OCI-LY1 (cell line): ENCODE results near the gene CD22.
"Not testable (repeated sequence)": the region's sequence is repeated elsewhere in the genome, so short reads cannot be mapped to it uniquely, and the experiment has no call there.

Experiments used
- EZH2 ChIP-seq: fragments of 200-600 bp; sonication (generic), shearing (Covaris generic); IDR thresholded peaks from 2 replicates; pipeline ENCODE4 v1.8.0; 2017; ENCODE audit warnings: borderline replicate concordance, mixed run types, mild to moderate bottlenecking, antibody characterized with exemption, low read length, moderate library complexity, mixed read lengths
- TF ChIP-seq, protein P1 (sequence below): fragments of 200-600 bp; sonication (generic), shearing (Covaris generic); IDR thresholded peaks from 2 replicates; pipeline ENCODE4 v1.5.1; 2017; ENCODE audit warnings: mild to moderate bottlenecking, antibody characterized with exemption, low read length, moderate library complexity, mixed read lengths

DNA sequence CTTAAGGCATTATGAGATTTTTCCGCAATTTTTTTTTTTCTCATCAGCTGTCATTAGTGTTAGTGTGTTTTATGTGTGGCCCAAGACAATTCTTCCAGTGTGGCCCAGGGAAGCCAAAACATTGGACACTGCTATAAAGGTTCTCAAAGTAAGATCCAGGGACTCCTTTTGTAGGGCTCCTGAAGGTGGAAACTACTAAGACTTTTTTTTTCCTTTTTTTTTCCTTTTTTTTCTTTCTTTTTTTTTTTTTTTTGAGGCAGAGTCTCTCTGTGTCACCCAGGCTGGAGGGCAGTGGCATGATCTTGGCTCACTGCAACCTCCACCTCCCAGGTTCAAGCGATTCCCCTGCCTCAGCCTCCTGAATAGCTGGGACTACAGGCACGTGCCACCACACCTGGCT, 43.5 kb upstream of the CD22 start:
- TF ChIP-seq, protein P1, sequence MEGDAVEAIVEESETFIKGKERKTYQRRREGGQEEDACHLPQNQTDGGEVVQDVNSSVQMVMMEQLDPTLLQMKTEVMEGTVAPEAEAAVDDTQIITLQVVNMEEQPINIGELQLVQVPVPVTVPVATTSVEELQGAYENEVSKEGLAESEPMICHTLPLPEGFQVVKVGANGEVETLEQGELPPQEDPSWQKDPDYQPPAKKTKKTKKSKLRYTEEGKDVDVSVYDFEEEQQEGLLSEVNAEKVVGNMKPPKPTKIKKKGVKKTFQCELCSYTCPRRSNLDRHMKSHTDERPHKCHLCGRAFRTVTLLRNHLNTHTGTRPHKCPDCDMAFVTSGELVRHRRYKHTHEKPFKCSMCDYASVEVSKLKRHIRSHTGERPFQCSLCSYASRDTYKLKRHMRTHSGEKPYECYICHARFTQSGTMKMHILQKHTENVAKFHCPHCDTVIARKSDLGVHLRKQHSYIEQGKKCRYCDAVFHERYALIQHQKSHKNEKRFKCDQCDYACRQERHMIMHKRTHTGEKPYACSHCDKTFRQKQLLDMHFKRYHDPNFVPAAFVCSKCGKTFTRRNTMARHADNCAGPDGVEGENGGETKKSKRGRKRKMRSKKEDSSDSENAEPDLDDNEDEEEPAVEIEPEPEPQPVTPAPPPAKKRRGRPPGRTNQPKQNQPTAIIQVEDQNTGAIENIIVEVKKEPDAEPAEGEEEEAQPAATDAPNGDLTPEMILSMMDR = not testable (repeated sequence)
- not testable (repeated sequence) for TF ChIP-seq EZH2
